GM11168 (cell line): ENCODE data around the gene DNLZ.

Source experiments
- in situ Hi-C: fragments of 300-500 bp; cut with MboI; formaldehyde crosslinking; loops from one replicate; pipeline ENCODE4 v1.12.0; 2022; ENCODE audit warnings: low sequenced_read_pairs; ENCODE audit not compliant: unreplicated experiment

The DNLZ gene

GRCh38 chr9:136378170-136379002 lies 14.8 kb upstream of the DNLZ start:
- in situ Hi-C loops = no loop called here

DNA sequence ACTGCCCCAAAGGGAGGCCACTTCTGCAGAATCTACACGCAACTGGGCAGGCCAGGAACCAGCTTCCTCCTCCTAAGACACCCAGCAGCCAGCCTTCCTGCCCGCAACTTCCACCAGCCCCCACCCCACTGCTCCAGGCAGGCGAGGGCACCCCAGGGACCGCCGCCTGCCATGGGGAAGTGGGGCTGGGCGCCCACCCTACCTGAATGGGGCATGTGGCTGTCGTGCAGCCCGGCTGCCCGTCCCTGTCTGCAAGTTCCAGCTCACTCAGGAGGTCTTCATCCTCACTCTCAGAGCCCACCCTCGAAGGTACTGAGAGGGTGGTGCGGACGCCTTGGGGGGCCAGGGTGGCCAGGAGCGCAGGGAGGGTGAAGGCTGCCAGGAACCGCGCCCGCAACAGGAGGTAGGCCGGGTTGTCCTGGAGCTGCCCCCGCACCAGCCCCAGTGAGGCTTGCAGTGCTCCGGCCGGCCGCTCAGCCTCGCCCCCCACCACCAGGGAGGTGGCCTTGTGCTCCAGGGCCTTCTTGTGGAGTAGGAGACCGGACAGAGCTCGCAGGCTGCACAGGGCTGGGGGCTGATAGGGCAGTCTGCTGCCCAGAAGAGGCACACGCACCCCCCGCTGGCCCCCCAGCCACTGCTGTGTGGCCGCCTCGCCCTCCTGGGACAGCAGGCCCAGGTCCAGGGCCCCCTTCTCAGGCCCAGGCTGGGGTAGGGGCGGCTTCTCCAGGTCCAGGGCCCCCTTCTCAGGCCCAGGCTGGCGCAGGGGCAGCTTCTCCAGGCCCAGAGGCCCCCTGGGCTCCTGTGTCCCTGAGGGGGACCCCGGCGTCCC lies 14.0 kb upstream of the DNLZ start:
- in situ Hi-C loops = no loop called here

GRCh38 chr9:136376457-136376856 lies 12.9 kb upstream of the DNLZ start:
- in situ Hi-C loops = no loop called here

GRCh38 chr9:136375096-136375495 lies 11.6 kb upstream of the DNLZ start:
- in situ Hi-C loops = no loop called here

GRCh38 chr9:136374183-136374575 lies 10.6 kb upstream of the DNLZ start:
- in situ Hi-C loops = no loop called here

DNA sequence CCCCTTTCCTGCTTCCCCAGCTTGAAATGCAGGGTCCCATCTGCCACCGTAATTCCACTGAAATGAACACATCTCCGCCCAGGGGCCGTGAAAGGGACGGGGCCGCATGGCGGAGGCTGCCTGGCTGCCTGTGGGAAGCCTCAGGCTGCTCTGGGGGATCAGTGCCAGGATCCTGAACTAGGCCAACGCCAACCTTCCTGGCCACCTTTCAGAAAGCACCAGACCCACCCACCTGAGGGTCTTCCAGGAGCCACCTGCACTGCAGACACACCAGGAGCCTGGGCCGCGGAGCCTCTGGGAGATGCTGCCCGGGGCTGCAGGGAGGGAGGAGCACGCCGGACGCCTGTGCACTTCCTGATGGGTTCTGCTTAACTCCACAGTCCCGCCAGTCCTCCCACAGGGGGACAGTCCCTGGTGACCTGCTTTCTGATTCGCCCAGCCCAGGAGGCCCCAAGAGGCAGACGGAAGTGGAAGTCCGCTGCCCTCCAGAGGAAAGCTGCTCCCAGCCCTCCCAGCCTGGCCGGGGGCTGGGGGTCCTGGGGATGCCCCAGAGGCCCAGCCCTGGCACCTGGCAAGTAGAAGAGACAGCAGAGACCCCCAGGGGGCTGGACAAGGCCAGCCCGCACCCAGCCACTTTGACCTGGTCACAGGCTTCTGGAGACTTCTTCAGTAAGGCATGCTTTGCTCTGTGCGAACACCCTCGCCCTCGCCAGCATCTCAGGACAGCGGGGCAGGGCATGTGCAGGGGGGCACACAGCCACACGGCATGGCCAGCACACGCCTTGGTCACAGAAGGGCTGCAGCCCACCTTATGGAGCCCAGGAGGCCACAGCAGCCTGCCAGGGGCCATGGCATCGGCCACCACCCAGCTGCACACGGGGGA lies 10.0 kb upstream of the DNLZ start, which contains the start of gene CARD9:
TSS of gene CARD9 (minus strand) at position 370 of the 883 bp plus-strand sequence. CDS start 1,591 bp downstream, outside the sequence.
- in situ Hi-C loops = no loop called here

- in situ Hi-C loops = no loop called here
Observed at GRCh38 chr9:136372561-136373299, 9.2 kb upstream of the DNLZ start.

DNA sequence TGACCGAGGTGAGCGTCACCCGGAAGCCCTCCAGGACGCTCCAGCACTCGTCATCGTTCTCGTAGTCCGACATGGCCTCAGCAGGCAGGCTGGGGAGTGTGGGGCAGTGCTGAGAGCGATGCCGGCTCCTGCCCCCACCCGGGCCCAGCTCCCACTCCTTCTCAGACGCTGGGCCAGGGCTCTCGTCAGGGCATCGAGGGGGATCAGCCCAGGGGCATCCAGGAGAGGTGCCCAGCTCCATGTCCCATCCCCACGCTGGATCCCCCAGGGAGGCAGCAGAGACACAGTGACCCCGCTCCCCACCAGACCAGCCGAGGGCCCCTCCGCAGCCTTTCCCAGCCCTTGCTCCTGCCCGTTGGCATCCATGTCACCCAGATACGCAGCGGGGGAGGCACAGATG lies 8.5 kb upstream of the DNLZ start:
- in situ Hi-C loops = no loop called here

GRCh38 chr9:136371533-136371880 lies 8.0 kb upstream of the DNLZ start:
- in situ Hi-C loops = no loop called here

GRCh38 chr9:136370687-136371532 lies 7.4 kb upstream of the DNLZ start:
- in situ Hi-C loops = no loop called here

GRCh38 chr9:136370037-136370436 lies 6.5 kb upstream of the DNLZ start:
- in situ Hi-C loops = no loop called here

- in situ Hi-C loops = no loop called here
Observed at GRCh38 chr9:136368190-136368589, 4.6 kb upstream of the DNLZ start.

DNA sequence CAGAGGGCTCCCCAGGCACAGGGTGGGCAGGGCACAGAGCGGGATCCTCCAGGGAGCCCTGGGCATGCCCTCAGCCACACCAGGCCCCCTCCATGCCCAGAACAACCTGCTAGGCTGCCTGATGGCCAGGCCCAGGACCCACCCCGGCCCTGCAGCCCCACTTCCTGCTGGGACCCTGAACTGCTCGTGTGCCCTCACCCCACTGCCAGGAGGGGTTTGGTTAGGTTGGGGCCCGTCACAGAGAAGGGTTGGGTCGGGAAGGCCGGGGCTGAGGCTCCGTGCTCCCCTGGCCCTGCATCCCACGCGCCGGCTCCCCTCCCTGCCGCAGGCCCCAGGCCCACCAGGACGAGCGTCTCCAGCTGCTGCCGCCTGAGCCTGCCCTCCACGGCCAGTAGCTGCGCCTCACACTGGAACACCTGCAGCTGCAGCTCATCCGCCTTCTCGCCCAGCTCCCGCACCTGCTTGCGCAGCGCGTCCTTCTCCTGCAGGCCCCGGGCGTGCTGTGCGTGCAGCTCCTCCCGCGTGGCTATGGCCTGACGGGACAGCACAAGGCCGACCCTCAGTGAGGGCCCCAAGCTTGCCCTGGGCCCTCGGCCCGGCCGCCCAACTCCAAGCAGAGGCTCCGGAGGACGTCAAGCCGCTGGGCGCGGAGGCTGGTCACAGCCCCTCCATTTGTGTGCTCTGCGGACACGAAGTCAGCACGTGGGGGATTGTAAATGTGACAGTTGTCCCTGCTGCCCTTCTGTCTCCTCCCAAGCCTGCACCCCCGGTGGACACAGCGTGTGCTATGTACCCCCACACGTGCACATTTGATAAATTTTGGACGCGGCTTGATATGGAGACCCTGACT lies 4.0 kb upstream of the DNLZ start:
- in situ Hi-C loops = no loop called here

DNA sequence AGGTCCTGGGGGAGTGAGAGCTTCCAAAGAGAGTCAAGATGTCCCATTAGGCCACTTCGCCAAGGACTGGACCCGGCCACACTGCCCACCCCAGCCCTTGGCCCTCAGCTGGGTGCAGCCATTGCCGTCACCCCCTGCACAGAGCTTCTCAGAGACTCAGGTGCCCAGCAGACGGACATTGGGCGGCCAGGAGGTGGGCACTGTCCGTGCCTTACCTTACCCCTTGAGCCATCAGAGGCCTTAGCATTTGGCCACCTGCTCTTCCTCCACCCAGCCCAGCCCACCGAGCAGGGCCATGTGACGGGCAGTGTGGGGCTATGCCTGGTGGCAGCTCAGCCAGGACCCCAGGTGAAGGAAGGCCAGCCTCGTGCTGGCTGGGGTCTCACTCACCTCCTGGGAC lies 3.3 kb upstream of the DNLZ start:
- in situ Hi-C loops = no loop called here

DNA sequence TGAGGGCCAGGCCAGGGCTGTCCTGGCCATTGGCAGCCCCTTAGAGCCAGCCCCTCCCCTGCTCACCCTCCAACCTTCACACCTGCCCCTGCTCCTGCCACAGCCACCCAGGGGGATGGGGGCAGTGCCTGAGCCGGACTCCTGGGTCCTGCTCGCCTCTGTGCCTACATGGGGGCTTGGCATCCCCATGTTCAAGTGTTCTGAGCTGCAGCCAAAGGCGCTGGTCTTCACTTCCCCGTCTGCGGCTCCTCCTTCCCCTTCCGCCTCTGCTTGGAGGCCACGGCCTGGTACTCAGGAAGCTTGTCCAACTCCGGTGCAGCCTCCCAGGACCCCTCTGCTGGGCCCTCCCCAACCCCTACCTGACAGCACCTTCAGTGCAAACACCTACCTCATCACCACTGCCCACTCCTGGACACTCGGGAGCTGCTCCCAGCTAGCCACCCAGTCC lies 2.3 kb upstream of the DNLZ start:
- in situ Hi-C loops = no loop called here

- in situ Hi-C loops = no loop called here
Observed at GRCh38 chr9:136364942-136365774, 1.6 kb upstream of the DNLZ start.
